NCI-H510A treated with DMSO at 0.1 percent for 48 hours (cell line): ENCODE data around the gene EIF3D.

ENCODE experiments used
- DNase-seq: peaks from one replicate; lab custom pipeline; 2025; lab: John Stamatoyannopoulos, UW

Gene EIF3D

DNA sequence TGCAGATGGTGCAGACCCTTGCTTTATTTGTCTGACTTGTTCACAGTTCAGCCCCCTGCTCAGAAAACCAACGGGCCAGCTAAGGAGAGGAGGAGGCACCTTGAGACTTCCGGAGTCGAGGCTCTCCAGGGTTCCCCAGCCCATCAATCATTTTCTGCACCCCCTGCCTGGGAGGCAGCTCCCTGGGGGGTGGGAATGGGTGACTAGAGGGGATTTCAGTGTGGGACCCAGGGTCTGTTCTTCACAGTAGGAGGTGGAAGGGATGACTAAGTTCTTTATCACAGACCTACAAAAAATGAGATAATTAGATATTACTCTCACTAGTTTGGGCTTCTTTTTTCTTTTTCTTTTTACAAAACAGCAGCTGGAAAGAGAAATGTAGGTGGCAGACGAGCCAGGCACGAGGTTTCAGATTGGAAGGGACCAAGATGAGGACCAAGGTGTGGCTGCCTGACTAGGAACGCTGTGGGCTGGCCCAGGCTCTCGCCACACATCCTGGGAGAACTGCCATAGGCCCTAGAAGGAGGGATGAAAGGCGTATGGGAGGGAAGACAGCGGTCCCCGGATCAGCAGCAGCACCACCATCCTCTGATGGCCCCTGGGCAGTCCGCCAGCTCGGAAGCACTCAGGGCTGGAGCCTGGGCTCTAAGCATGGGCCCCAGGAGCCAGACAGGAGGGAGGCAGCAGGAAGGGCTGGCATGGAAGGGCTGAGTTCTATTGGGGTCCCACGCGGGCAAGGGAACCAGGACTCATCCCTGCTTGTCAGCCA is 61.7 kb downstream of the EIF3D start:
- DNase-seq, result no peak

DNA sequence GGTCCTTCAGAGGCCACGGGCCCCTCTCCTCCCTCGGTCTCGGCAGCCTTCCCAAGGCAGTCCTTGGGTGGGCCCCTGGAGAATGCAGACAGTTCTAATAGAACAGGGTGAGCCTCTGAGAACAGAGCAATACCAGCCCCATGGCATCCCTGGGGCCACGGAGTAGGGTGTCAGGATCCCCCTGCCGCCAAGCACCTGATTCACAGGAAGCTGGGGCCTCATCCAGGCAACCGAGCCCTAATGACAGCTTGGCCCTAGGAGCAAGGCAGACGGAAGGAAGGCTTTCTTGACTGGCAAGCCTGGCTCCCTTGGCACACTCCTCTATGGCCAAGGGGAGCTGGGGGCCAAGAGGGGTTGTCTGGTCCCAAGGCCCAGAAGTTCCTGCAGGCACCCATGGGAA is 62.7 kb downstream of the EIF3D start:
- no peak for DNase-seq

DNA sequence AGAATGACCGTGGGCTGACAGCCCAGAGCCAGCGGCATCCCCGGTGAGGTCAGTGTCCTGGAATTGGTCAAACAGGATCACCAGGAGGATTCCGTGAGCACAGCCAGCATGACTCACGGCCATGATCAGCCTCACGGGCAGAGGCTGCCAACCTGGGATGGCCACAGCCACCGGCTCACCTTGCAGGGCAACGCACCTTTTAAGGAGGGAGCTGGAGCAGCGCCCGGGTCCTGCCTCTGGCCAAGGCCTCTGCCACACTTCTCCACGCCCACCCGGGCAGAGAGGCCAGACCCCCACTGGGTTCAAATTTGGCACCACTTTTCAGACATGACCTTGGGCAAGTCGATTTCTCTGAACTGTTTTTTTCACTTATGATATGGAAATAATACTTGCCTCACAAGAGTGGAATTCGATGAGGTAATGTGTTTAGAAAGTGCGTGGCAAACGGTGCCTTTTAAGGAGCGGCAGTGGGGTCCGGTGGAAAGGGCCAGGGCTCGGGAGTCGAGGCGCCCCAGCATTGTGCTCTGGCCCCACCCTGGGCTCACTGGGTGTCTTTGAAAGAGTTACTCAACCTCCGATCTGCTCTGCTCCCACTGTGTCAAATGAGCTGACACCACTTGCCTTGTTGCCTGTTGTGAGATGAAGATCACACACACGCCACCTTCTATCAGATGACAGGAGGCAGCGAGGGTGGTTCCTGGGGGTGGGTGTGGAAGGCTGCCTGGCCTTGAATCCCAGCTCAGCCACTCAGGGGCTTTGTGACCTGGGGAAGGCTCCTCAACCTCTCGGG is 63.5 kb downstream of the EIF3D start:
- no peak for DNase-seq

DNA sequence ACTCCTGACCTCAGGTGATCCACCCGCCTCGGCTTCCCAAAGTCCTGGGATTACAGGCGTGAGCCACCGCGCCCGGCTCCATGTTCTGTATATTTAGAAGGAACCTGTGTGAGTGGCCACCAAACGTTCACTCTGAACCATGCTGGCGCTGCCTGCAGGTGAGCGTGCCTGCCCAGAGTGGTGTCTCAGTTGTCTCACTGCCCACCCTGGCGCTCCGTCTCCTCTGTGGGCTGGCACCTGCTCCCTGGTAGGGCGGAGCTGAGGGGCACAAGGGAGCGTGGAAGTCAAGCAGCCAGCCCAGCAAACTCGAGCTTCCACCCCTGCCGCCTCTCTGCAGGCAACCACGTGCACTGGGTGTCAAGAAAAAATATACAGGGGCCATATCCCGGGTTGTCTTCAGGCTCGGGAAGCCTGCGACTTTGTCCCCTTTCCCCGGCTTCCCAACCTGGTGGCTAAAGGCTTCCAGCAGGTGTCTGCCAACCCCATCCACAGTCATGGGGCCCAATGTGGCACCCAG is 64.2 kb downstream of the EIF3D start:
- no peak for DNase-seq

DNA sequence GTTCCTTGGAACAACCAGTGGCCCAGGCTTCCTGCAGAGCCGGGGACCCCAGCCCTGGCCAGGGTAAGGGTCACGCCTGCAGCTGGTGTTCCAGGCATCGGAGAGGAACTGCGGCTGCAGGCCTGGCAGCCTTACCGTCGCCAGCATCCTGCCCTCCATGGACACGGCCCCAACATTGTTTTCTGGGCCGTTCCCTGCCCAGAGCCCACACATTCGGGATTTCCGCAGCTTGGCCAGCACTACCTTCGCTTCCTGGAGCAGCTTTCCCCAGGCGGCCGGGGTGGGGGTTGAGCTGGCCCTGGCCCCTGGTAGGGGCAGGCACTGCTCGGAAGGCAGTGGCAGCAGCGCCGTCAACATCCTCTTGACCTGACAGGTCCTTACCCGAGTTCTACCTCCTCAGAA is 65.2 kb downstream of the EIF3D start:
- no peak for DNase-seq

DNA sequence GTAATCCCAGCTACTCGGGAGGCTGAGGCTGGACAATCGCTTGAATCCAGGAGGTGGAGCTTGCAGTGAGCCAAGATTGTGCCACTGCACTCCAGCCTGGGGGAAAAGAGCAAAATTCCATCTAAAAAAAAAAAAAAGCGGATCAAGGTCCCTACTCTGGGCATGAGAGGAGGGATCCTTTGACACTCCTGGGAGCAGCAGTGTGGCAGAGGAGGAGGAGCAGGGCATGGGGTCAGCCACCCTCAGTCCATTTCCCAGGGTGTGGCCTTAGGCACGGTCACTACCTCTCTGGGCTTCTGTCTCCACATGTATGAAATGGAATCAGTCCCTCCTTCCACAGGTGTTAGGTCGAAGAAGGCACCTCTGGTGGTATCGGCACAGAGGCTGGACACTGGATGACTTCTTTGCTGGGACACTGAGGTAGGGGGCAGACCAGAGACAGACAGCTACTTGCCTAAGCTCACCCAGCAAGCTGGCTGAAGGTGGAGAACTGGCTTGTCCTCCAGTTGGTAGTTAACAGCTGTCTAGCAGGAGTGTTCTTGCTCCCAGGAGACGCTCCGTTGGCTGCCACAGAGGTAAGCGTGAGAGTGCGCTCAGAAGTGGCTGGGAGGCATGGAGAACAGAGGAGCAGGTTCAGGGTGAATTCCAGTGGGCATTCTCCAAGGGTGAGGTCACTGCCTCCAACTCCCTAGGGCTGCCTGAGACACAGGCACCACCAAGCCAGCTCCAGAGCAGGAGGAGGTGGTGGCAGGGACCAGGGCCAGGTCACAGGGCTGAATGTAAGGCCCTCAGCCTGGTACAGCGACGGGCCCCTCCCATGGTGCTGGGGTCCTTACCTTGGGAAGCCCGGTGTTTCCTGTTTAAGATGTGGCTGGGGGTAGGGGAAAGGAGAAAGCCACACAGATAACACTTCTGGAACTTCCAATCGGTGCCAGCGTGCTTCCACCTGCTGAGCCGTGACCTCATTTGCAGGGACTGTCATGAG is 67.0 kb downstream of the EIF3D start:
- peak; percentile 52 for DNase-seq
